Daoy (cell line): ENCODE results near the gene CD68. TPM values are rescaled to one million over a fixed set of nuclear protein-coding genes. Genes with fewer than 3 reads are reported as not detected.
"Not testable (repeated sequence)": the region's sequence is repeated elsewhere in the genome, so short reads cannot be mapped to it uniquely, and the experiment has no call there.

Experiments used
- DNase-seq: peaks from one replicate; pipeline ENCODE4 v3.0.0-alpha.2; 2015; ENCODE audit warnings: low read depth
- total RNA-seq: library from RNA; depleted of rRNA; stranded (reverse); fragments of >200 nt; shearing (Covaris generic); gene quantifications from 2 replicates; pipeline ENCODE4 v1.2.3, GENCODE V29; 2014; rRNA removed

The CD68 gene
- total RNA-seq, 1 experiment from 2014 or later = 15.0 TPM

DNA sequence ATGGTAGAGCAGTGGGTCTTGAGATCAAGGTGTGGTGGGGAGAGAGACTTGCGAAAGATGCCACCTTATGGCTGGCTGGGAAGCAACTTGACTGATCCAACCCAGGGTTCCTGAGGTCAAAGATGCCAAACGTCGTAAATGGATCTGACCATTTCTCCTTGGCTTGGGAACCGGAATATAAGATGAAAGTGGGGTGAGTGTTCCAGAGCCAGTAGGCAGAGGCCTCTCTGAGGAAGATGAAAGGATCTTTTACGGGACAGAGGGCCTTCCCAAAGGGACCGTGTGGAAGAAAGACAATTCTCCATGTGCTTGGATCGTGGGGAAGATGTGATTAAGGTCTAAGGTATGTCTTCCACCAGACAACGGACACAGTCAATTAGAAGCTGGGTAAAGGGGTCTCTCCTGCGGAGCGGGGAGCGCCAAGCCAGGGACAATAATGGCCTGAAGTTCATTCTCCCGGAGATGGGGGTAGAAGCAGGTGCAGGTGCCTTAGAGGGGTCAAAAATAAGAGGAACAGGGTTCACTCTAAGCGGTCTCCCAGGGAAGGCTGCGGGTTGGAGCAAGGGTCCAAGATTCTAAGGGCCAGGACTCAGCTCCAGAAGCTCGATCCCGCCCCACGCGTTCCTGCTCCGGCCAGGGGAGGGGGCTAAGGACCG is 34.5 kb downstream of the CD68 start:
- DNase-seq = peak; percentile 49

DNA sequence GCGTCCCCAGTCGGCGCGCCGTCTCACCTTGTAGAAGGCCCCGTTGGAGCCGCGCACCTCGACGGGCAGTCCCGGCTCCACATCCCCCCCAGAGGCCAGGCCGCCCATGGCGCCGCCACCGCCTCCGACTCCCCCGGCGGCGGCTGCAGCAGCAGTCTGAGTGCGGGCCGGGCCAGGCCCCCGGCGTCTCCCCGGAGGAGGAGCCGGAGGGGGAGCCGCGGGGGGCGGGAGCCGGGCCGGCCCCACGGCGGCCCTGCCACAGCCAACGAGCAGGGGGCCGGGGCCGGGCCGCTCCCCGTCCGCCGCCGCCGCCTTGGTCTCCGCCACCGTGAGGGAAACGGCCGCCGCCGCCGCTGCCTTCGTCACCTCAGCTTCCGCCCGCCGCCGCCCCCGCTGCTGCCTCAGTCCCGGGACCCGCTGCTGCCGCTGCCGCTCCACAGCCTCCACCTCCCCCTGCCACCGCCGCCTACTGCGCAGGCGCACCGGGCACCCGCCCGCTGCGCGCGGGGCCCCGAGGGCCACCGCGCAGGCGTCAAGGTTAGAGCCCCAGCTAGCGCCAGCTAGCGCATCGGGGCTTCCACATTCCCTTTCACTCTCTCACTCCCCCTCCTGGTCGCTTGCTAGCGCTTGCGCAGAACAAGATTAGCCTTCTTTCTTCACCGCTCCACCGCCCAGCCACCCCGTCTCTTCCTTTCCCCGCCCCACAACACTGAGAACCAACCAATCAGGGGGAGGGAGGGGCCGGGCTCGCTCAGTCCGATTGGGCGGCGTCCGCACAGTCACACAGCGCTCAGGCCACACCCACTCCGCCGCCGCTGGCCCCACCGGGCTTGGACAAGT is 35.2 kb downstream of the CD68 start, which contains the start of gene FXR2:
Gene FXR2, minus strand, starts transcription at position 473 of the 840 bp plus-strand sequence. Its CDS starts 365 bp downstream, at position 108.
- peak; percentile 100 for DNase-seq

DNA sequence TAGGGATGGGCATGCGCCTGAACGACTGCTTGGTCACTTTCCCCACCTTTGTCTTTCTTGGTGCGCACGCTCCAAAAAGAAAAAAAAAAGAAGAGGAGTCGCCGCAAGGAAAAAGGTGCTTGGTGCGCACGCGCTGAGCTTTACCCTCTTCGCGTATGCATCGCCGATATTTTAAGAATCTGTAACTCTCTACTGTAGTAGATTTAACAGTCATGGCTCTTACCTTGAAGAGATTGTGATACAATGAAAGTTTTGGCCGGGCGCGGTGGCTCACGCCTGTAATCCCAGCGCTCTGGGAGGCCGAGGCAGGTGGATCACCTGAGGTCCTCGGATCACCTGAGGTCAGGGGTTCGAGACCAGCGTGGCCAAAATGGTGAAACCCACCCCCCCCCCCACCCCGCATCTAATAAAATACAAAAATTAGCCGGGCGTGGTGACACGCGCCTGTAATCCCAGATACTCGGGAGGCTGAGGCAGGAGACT is 35.9 kb downstream of the CD68 start:
- no peak for DNase-seq

DNA sequence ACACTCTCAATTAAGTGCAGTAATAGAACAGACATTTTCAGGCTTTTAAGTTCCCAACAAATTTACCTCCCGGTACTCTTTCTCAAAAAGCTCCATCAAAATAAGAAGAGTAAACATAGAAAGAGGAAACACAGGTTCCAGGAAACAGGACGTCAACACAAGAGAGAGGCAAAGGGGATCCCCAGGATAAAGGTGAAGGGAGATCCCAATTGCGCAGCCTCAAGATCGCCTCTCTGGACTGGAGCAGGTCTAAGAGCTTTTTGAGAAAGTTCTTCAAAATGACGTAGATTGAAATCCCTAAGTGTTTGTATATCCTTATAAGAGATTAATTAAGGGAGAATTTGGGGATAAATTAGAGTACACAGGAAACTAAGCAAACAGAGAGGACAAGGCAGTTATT is 39.2 kb downstream of the CD68 start:
- no peak for DNase-seq

DNA sequence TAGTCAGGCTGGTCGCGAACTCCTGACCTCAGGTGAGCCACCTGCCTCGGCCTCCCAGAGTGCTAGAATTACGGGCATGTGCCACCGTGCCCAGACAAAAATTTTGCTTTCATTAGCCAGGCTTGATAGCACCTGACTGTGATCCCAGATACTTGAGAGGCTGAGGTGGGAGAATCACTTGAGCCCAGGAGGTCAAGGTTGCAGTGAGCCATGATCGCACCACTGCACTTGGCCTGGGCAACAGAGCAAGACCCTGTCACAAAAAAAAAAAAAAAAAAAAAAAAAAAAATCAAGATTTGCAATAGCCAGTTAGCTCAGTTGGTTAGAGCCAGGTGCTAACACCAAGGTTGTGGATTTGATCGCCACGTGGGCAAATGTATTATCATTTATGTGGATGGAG is 41.4 kb downstream of the CD68 start:
- no peak for DNase-seq

DNA sequence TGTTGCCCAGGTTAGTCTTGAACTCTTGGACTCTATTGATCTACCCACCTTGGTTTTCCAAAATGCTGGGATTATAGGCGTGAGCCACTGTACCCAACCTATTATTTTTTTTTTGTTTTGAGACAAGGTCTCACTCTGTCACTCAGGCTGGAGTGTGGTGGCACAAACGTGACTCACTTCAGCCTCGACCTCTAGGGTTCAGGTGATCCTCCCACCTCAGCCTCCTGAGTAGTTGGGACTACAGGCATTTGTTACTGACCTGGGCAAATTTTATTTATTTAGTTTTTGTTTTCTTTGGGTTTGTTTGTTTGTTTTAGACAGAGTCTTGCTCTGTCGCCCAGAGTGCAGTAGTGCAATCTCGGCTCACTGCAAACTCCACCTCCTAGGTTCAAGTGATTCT is 44.2 kb downstream of the CD68 start:
- DNase-seq = no peak

DNA sequence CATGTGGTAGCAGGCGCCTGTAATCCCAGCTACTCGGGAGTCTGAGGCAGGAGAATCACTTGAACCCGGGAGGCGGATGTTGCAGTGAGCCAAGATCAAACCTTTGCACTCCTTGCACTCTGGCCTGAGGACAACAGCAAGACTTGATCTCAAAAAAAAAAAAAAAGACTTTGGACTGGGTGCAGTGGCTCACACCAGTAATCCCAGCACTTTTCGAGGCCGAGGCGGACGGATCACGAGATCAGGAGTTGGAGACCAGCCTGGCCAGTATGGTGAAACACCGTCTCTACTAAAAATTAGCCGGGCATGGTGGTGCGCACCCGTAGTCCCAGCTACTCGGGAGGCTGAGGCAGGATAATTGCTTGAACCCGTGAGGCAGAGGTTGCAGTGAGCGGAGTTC is 46.3 kb downstream of the CD68 start:
- DNase-seq = not testable (repeated sequence)

DNA sequence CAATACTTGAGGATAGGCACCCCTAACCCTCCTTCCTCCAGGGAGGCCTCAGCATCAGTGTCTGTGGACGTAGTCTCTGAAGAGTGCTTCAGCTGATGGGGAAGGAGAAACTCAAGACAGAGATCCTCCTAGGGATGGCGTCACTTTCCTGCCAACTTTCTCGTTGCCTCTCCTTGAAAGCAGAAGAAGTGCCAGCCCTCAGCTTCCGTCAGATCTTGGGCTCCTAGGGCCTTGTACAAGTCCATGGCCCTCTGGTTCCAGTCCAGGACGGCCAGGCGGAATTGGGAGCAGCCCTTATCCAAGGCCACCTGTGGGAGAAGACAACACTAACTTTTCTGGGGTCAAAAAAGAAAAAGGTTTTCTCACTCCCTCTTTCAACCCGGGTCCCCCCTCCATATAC is 46.9 kb downstream of the CD68 start:
- DNase-seq = no peak

DNA sequence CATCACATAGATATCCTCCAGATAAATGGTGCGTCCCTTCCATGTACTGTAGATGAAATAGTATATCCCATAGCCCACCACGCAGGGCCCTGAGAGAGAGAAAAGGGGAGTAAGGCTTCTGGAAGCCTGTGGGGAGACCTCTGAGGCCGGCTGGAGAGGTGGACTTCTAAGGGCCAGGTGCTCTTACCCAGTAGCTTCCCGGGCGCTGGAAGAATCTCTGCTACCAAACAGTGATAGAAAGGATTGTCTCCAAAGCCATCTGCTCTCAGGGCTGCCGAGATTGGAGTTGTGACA is 47.5 kb downstream of the CD68 start:
- DNase-seq = no peak

DNA sequence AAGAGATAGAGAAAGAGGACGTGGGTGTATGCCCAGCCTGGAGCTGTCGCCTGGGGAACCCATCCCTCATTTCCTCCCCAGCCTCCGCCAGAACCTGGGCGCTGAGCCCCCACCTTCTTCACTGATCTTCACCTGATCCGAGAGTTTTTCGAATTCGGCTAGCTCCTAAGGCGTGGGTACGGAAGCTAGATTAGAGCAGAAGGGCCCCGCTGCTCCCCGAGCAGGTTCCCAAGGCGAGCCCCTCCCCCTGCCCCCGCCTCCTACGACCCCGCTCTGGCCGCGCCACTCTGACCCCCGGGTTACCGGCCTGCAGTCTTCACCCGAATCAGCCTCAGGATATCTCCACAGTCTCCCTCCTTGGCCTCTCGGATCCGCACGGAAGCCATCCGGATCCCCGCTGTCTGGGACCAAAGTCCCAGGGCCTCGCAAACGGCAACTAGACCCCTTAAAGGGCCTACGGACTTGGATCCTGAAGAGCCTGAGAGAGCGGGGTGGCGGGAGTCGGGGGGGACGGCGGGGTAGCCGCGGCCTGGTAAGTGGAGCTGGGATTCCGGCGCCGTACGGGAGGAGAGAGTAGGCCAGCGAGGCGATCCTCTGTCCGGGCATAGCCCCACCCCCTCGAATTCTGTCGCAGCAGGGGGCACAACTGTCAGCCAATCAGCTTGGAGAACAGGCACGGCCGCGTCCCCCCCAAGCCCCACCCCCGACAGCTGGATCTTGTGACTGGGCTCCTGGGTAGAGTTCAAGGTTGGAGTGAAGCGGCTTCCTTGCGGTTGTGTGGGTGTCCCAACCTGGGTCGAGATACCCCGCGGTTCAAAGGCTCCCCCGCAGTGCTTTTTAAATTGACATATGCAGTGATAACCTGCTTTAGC is 48.0 kb downstream of the CD68 start, which contains the start of gene SAT2:
Gene SAT2, minus strand, starts transcription at position 572 of the 872 bp plus-strand sequence. Its CDS starts 186 bp downstream, at position 386.
- peak; percentile 96 for DNase-seq

DNA sequence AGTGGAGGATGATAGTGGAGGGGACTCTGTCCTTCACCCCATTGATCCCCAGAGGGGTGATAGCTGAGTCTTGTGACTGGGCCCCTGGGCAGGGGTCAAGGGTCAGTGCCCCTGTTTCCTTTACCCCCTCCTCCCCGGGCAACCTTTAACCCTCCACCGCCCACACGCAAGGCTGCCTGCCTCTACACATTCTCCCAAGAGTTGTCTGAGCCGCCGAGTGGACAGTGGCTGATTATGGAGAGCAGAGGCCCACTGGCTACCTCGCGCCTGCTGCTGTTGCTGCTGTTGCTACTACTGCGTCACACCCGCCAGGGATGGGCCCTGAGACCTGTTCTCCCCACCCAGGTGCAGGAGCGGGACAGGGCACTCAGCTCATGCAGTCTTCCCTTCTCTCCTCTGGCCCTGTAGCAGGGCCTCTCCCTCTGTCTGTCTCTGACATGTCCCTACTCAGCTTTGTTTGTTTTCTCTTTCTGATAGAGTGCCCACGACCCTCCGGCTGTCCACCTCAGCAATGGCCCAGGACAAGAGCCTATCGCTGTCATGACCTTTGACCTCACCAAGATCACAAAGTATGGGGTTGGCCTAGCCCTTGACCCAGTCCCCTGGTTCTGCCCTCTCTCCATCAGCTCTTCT is 50.6 kb downstream of the CD68 start, which contains the start of gene SHBG:
Gene SHBG, plus strand, starts transcription at position 197 of the 633 bp plus-strand sequence. Its CDS starts 38 bp downstream, at position 235.
- no peak for DNase-seq

Other genes with a start within 250 kb of the CD68 start
- gene ACAP1, start 243.1 kb upstream of the CD68 start, total RNA-seq = 2.7 TPM in 1 of 2 replicates, not detected in the other
- 2.1 and 3.7 TPM in 2 replicates for gene KCTD11, start 227.5 kb upstream of the CD68 start, total RNA-seq
- not detected in 2 replicates for gene TMEM95, start 224.5 kb upstream of the CD68 start, total RNA-seq
- gene TNK1, start 198.5 kb upstream of the CD68 start, total RNA-seq = 2.6 and 4.5 TPM in 2 replicates
- 14.1 TPM in 2 replicates for gene PLSCR3, start 185.1 kb upstream of the CD68 start, total RNA-seq
- 43.7 and 68.8 TPM in 2 replicates for gene TMEM256, start 175.5 kb upstream of the CD68 start, total RNA-seq
- gene NLGN2, start 171.8 kb upstream of the CD68 start, total RNA-seq = 1.4 and 1.9 TPM in 2 replicates
- not detected in 2 replicates for gene SPEM1, start 159.3 kb upstream of the CD68 start, total RNA-seq
- not detected in 2 replicates for gene SPEM2, start 154.0 kb upstream of the CD68 start, total RNA-seq
- not detected in 2 replicates for gene SPEM3, start 150.8 kb upstream of the CD68 start, total RNA-seq
- 2.3 and 6.6 TPM in 2 replicates for gene TMEM102, start 144.2 kb upstream of the CD68 start, total RNA-seq
- 1.5 and 3.0 TPM in 2 replicates for gene FGF11, start 140.1 kb upstream of the CD68 start, total RNA-seq
- 7.0 and 8.6 TPM in 2 replicates for gene CHRNB1, start 134.6 kb upstream of the CD68 start, total RNA-seq
- 6.1 and 6.5 TPM in 2 replicates for gene ZBTB4, start 100.0 kb upstream of the CD68 start, total RNA-seq
- gene SLC35G6, start 98.2 kb upstream of the CD68 start, total RNA-seq = 0.06 TPM in 1 of 2 replicates, not detected in the other
- gene POLR2A, start 95.3 kb upstream of the CD68 start, total RNA-seq = 56.2 and 74.4 TPM in 2 replicates
- gene TNFSF12, start 30.6 kb upstream of the CD68 start, total RNA-seq = 1.6 and 6.4 TPM in 2 replicates
- gene TNFSF13, start 20.9 kb upstream of the CD68 start, total RNA-seq = 1.9 TPM in 1 of 2 replicates, not detected in the other
- gene SENP3, start 17.7 kb upstream of the CD68 start, total RNA-seq = 92.2 and 104 TPM in 2 replicates
- 183 and 266 TPM in 2 replicates for gene MPDU1, start 4.2 kb downstream of the CD68 start, total RNA-seq
- 0.57 TPM in 1 of 2 replicates, not detected in the other for gene SOX15, start 10.5 kb downstream of the CD68 start, total RNA-seq
- 60.5 and 87.4 TPM in 2 replicates for gene FXR2, start 35.3 kb downstream of the CD68 start, total RNA-seq
- gene SAT2, start 48.2 kb downstream of the CD68 start, total RNA-seq = 24.0 and 71.8 TPM in 2 replicates
- gene SHBG, start 50.5 kb downstream of the CD68 start, total RNA-seq = 0.69 TPM in 1 of 2 replicates, not detected in the other
- gene ATP1B2, start 71.3 kb downstream of the CD68 start, total RNA-seq = not detected in 2 replicates
- 47.8 and 70.9 TPM in 2 replicates for gene TP53, start 107.9 kb downstream of the CD68 start, total RNA-seq
- gene WRAP53, start 108.8 kb downstream of the CD68 start, total RNA-seq = 33.7 and 41.4 TPM in 2 replicates
- 1.0 and 2.1 TPM in 2 replicates for gene EFNB3, start 125.6 kb downstream of the CD68 start, total RNA-seq
- under 0.01 TPM in 1 of 2 replicates, not detected in the other for gene DNAH2, start 138.1 kb downstream of the CD68 start, total RNA-seq